ENCODE measurements around the gene CD63. TPM values are rescaled to one million over a fixed set of nuclear protein-coding genes. Genes with fewer than 3 reads are reported as not detected.

CD63 gene
- total and polyA plus RNA-seq, 7 experiments from 2014 or later = 43.2 to 216 (median 68.7) TPM

DNA sequence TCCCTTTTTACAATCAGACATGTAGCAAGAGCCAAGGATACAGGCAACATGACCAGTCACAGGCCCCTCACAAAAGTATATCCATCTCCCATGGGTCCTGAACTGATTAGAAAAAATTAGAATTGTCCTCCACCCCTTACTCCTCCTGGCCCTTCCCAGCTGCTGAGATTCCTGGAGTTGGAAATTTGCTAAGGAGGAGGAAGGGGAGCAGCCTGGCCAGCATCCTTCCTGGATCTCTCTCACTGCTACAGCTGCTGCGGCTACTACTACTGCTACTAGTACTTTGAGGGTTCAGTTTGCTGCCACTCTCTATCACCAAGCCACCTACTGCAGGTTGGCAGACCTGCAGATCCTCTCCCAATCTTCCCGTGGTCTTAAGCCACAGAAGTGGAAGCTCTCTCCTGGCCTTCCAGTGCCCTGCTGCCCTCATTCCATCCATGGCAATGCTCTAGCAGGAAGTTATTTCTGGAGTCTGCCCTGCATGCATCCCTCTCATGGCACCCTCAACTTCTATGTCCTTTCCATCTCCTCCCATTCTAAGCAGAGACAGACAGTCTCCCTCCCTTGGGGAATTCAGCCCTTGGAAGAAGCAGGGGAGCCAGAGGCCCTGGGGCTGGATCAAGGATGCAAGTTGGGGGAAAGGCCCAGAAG lies 22.1 kb downstream of the CD63 start:
- H3K9me3 Mint-ChIP-seq = no peaks in the 10 kb centered on the region
- peaks cover 13 to 23% (median 20%) of the 10 kb centered on the region in 7 donors for H3K4me1 Mint-ChIP-seq
- peak overlapping the region; percentile 55 to 92 (median 81) for H3K4me3 Mint-ChIP-seq
- H3K27ac ChIP-seq (ENCODE audit: low read depth, low read length) = no peak overlapping the region
- H3K27me3 ChIP-seq (ENCODE audit: control insufficient read depth in 2 of 2, insufficient read depth in 2 of 2, low read length in 2 of 2) = no peaks in the 10 kb centered on the region
- intact Hi-C loops (cut with micrococcal nuclease) = loop anchor here in 1 of 2 donors (5.0 kb wide), 1 partner anchor 59 kb away; no protein-coding TSS in a partner anchor
- peak overlapping the region in 3 of 9 donors; percentile 25 to 63 (median 59) for H3K27ac Mint-ChIP-seq
- peaks cover 4 to 7% of the 10 kb centered on the region in 2 donors for H3K4me1 ChIP-seq (ENCODE audit: control insufficient read depth in 2 of 2, insufficient read depth in 2 of 2, low read length in 2 of 2)
- H3K36me3 ChIP-seq (ENCODE audit: control insufficient read depth in 2 of 3, insufficient read depth in 3 of 3, low read length in 3 of 3) = no peaks in the 10 kb centered on the region
- ChIA-PET CTCF (no interaction called here), POLR2A (interaction anchor here (1.5 to 2.2 kb wide), 2 partner anchors 9 to 11 kb away, joined by 4 to 11 read pairs; partner anchors contain the start of gene BLOC1S1)
- H3K9me3 ChIP-seq (ENCODE audit: control insufficient read depth in 2 of 3, low read length in 3 of 3) = no peaks in the 10 kb centered on the region
- H3K36me3 Mint-ChIP-seq = no peaks in the 10 kb centered on the region
- H3K4me3 ChIP-seq (ENCODE audit: low read length) = no peak overlapping the region
- DNase-seq = no peak
- no peak for ATAC-seq
- H3K27me3 Mint-ChIP-seq = peaks cover 0 to 61% (median 25%) of the 10 kb centered on the region in 5 donors

DNA sequence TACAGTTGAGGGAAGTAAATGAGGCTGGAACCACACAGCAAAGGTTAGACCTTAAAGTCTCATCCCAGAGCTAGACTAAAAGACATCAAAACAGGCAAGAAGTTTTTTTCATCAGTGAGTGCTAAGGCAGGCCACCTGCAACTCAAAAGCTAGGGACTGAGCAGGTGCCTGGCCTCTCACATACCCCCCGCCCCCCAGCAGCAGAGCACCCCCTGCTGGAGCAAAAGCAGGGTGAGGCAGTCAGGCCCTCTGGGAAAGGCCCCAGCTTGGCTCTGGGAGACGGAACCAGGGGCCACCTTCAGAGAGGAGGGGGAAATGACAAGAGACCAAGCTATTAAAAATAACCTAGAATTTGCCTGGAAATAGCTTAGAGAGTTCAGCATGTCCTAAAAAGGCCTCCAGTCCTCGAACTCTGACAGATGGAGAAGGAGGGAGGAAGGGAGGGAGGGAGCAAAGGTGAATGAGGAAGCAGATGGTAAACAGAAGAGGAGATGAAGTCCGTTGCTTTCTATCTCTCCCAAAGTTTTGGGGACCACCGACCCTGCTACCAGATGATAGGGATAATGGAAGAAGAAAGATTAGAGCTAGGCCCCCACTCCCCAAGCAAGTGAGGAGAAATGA lies 22.9 kb downstream of the CD63 start:
- peaks cover 13 to 23% (median 20%) of the 10 kb centered on the region in 7 donors for H3K4me1 Mint-ChIP-seq
- intact Hi-C loops (cut with micrococcal nuclease) = loop anchor here in 1 of 2 donors (5.0 kb wide), 1 partner anchor 59 kb away; no protein-coding TSS in a partner anchor
- peaks cover 0 to 58% (median 25%) of the 10 kb centered on the region in 5 donors for H3K27me3 Mint-ChIP-seq
- H3K4me3 ChIP-seq (ENCODE audit: low read length) = no peak overlapping the region
- POLR2A ChIA-PET = interaction anchor here (1.5 to 2.2 kb wide), 2 partner anchors 10 to 11 kb away, joined by 4 to 11 read pairs; partner anchors contain the start of gene BLOC1S1
- no peaks in the 10 kb centered on the region for H3K9me3 Mint-ChIP-seq
- ATAC-seq = no peak
- no peaks in the 10 kb centered on the region for H3K9me3 ChIP-seq (ENCODE audit: control insufficient read depth in 2 of 3, low read length in 3 of 3)
- H3K4me3 Mint-ChIP-seq = peak overlapping the region in 4 of 10 donors; percentile 29 to 68 (median 43)
- H3K27ac ChIP-seq (ENCODE audit: low read depth, low read length) = no peak overlapping the region
- CTCF ChIA-PET = no interaction called here
- H3K4me1 ChIP-seq (ENCODE audit: control insufficient read depth in 2 of 2, insufficient read depth in 2 of 2, low read length in 2 of 2) = peaks cover 4 to 7% of the 10 kb centered on the region in 2 donors
- H3K36me3 ChIP-seq (ENCODE audit: control insufficient read depth in 2 of 3, insufficient read depth in 3 of 3, low read length in 3 of 3) = no peaks in the 10 kb centered on the region
- DNase-seq = no peak
- no peak overlapping the region for H3K27ac Mint-ChIP-seq
- no peaks in the 10 kb centered on the region for H3K27me3 ChIP-seq (ENCODE audit: control insufficient read depth in 2 of 2, insufficient read depth in 2 of 2, low read length in 2 of 2)
- H3K36me3 Mint-ChIP-seq = no peaks in the 10 kb centered on the region

DNA sequence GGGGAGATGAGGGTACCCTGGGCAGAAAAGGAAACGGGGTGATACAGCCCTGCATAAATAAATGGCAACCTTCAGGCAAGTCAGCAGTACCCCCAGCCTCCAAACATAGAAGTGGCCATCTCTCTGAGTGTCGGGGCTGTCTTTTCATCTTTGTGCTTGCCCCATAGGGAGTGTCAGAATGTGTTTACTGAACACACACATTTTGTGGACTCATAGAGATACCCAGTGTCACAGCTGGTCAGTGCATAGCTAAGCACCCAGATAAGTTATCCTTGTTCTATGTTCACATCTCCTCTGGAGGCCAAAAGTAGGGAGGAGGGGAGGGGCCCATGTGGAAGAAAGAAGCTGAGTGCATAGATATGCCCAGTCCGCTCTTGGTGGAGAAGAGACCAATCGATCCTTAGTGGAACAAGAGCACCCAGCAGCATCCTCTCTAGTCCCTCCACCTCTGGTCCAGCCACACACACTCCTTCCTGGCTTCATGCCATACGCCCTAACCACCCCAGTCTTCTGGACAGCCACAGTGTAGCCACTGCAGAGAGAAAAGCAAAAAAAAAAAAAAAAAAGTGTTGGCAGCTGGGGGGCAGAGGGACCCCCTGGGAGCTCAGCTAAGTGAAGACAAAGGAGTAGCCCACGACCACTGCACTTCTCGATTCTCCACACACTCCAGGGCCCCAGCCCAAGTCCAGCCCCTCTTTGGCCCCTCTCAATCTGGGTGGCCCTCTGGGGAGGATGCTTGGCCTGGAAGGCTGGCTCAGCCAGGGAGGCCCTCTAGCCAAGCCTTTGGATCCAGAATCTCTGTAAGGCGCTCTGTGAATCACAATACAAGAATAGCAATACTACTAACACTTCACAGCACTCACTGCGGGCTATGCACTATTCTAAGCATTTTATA lies 23.7 kb downstream of the CD63 start:
- Mint-ChIP-seq H3K9me3 (no peaks in the 10 kb centered on the region), H3K36me3 (no peaks in the 10 kb centered on the region), H3K27me3 (peaks cover 0 to 51% (median 25%) of the 10 kb centered on the region in 5 donors), H3K27ac (no peak overlapping the region), H3K4me3 (peak overlapping the region in 1 of 10 donors; percentile 29), H3K4me1 (peaks cover 13 to 23% (median 20%) of the 10 kb centered on the region in 7 donors)
- Histone ChIP-seq H3K4me3 (ENCODE audit: low read length) (no peak overlapping the region), H3K27me3 (ENCODE audit: control insufficient read depth in 2 of 2, insufficient read depth in 2 of 2, low read length in 2 of 2) (no peaks in the 10 kb centered on the region), H3K36me3 (ENCODE audit: control insufficient read depth in 2 of 3, insufficient read depth in 3 of 3, low read length in 3 of 3) (no peaks in the 10 kb centered on the region), H3K4me1 (ENCODE audit: control insufficient read depth in 2 of 2, insufficient read depth in 2 of 2, low read length in 2 of 2) (peaks cover 4 to 7% of the 10 kb centered on the region in 2 donors), H3K9me3 (ENCODE audit: control insufficient read depth in 2 of 3, low read length in 3 of 3) (no peaks in the 10 kb centered on the region), H3K27ac (ENCODE audit: low read depth, low read length) (no peak overlapping the region)
- no peak for ATAC-seq
- ChIA-PET CTCF (no interaction called here), POLR2A (interaction anchor here (1.5 to 2.2 kb wide), 2 partner anchors 11 to 12 kb away, joined by 4 to 11 read pairs; partner anchors contain the start of gene BLOC1S1)
- DNase-seq = no peak
- intact Hi-C loops (cut with micrococcal nuclease) = loop anchor here in 1 of 2 donors (5.0 kb wide), 1 partner anchor 58 kb away; no protein-coding TSS in a partner anchor

DNA sequence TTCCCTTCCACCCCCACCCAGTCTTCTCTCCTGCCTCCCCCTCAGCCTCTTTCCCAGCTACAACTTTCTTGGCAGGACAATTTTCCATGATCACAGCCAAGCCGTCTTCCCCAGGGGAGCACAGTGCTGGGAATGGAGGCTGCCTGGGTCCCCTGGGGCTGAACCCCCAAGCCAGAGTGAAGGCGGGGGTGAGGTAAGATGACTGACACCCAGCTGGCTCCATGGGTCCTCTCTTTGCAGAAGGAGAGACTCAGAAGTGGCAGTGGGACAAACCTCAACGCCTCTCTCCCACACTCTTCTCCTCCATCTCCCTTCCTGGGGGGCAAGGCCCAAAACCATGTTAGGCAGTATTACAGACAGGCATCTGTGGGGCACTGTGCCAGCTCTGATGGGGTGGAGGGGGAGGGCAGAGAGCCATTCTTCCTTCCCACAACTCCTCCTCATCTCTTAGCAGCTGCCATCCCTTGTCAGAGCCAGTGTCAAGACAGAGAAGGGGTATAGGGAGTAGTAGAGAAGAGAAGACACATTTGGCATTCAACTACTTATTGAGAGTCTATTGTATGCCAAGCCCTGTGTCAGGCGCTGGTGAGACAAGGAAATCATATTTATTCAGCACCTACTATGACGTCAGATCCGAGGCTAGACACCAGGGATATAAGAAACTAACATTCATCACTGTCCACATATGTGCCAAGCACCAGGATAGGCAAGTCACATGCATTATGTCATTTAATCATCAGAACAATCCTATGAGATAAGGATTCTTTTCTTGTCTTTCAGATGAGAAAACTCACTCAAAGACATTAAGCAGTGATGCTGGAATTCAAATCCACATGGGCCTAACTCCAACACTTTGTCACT lies 24.7 kb downstream of the CD63 start:
- ATAC-seq = no peak
- Mint-ChIP-seq H3K4me3 (no peak overlapping the region), H3K27me3 (peaks cover 0 to 43% (median 16%) of the 10 kb centered on the region in 5 donors), H3K4me1 (peaks cover 16 to 20% (median 19%) of the 10 kb centered on the region in 7 donors), H3K27ac (no peak overlapping the region), H3K9me3 (no peaks in the 10 kb centered on the region), H3K36me3 (no peaks in the 10 kb centered on the region)
- Histone ChIP-seq H3K36me3 (ENCODE audit: control insufficient read depth in 2 of 3, insufficient read depth in 3 of 3, low read length in 3 of 3) (no peaks in the 10 kb centered on the region), H3K9me3 (ENCODE audit: control insufficient read depth in 2 of 3, low read length in 3 of 3) (no peaks in the 10 kb centered on the region), H3K27ac (ENCODE audit: low read depth, low read length) (no peak overlapping the region), H3K4me1 (ENCODE audit: control insufficient read depth in 2 of 2, insufficient read depth in 2 of 2, low read length in 2 of 2) (peaks cover 4 to 7% of the 10 kb centered on the region in 2 donors), H3K27me3 (ENCODE audit: control insufficient read depth in 2 of 2, insufficient read depth in 2 of 2, low read length in 2 of 2) (no peaks in the 10 kb centered on the region), H3K4me3 (ENCODE audit: low read length) (no peak overlapping the region)
- DNase-seq = no peak
- intact Hi-C loops (cut with micrococcal nuclease) = no loop called here
- ChIA-PET CTCF (no interaction called here), POLR2A (no interaction called here)

DNA sequence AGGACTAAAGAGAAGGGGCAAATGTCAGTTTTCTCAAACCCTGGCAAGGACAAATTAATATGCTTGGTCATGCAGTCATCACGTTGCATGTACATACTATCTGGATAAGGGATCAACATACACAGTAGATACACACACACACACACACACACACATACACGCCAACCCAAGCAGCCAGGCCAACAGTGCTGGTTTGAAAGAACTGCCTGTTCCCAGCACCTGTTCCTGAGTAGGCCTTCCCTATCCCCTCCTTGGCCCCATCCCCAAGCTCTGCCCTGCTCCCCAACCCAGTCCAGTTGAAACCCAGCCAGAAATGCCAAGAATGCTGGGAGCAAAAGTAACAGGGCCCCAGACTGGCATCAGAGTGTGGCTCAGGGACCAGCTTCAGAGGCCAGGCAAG lies 25.5 kb downstream of the CD63 start:
- H3K4me1 ChIP-seq (ENCODE audit: control insufficient read depth in 2 of 2, insufficient read depth in 2 of 2, low read length in 2 of 2) = peaks cover 2% of the 10 kb centered on the region in 2 donors
- peaks cover 0 to 34% (median 9%) of the 10 kb centered on the region in 5 donors for H3K27me3 Mint-ChIP-seq
- no peak overlapping the region for H3K4me3 Mint-ChIP-seq
- no peak overlapping the region for H3K4me3 ChIP-seq (ENCODE audit: low read length)
- ATAC-seq (no peak), DNase-seq (no peak)
- intact Hi-C loops (cut with micrococcal nuclease) = no loop called here
- H3K27ac Mint-ChIP-seq = no peak overlapping the region
- POLR2A ChIA-PET = no interaction called here
- peaks cover 7 to 12% (median 11%) of the 10 kb centered on the region in 7 donors for H3K4me1 Mint-ChIP-seq
- H3K9me3 ChIP-seq (ENCODE audit: control insufficient read depth in 2 of 3, low read length in 3 of 3) = no peaks in the 10 kb centered on the region
- CTCF ChIA-PET = no interaction called here
- H3K36me3 ChIP-seq (ENCODE audit: control insufficient read depth in 2 of 3, insufficient read depth in 3 of 3, low read length in 3 of 3) = no peaks in the 10 kb centered on the region
- no peaks in the 10 kb centered on the region for H3K36me3 Mint-ChIP-seq
- H3K9me3 Mint-ChIP-seq = no peaks in the 10 kb centered on the region
- H3K27me3 ChIP-seq (ENCODE audit: control insufficient read depth in 2 of 2, insufficient read depth in 2 of 2, low read length in 2 of 2) = no peaks in the 10 kb centered on the region
- H3K27ac ChIP-seq (ENCODE audit: low read depth, low read length) = no peak overlapping the region

DNA sequence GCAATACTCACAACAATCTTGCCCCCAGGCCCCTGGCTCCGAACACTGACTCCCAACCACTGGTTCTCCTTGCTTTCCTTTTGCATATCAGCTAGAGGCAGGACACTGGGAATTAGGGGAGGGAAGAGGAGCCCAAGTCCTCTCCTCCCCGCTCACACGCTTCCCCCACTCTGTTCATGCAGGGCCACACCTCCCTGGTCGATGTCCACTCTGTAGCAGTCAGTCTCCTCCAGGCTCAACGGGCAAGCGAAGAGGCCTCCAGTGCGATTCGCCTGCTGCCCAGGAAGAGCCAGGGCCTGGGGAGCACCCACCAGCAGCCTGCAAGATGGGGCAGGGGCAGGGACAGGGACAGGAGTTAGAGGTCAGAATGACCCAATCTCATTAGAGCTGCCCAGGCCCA lies 25.9 kb downstream of the CD63 start:
- ChIA-PET POLR2A (no interaction called here), CTCF (no interaction called here)
- H3K9me3 Mint-ChIP-seq = no peaks in the 10 kb centered on the region
- ATAC-seq = no peak
- no peak overlapping the region for H3K27ac Mint-ChIP-seq
- Histone ChIP-seq H3K9me3 (ENCODE audit: control insufficient read depth in 2 of 3, low read length in 3 of 3) (no peaks in the 10 kb centered on the region), H3K36me3 (ENCODE audit: control insufficient read depth in 2 of 3, insufficient read depth in 3 of 3, low read length in 3 of 3) (no peaks in the 10 kb centered on the region), H3K4me3 (ENCODE audit: low read length) (no peak overlapping the region), H3K27ac (ENCODE audit: low read depth, low read length) (no peak overlapping the region), H3K4me1 (ENCODE audit: control insufficient read depth in 2 of 2, insufficient read depth in 2 of 2, low read length in 2 of 2) (no peaks in the 10 kb centered on the region), H3K27me3 (ENCODE audit: control insufficient read depth in 2 of 2, insufficient read depth in 2 of 2, low read length in 2 of 2) (no peaks in the 10 kb centered on the region)
- peaks cover 0 to 30% (median 5%) of the 10 kb centered on the region in 5 donors for H3K27me3 Mint-ChIP-seq
- H3K36me3 Mint-ChIP-seq = no peaks in the 10 kb centered on the region
- no peak for DNase-seq
- no peak overlapping the region for H3K4me3 Mint-ChIP-seq
- intact Hi-C loops (cut with micrococcal nuclease) = no loop called here
- peaks cover 4 to 8% (median 7%) of the 10 kb centered on the region in 7 donors for H3K4me1 Mint-ChIP-seq
